Measurements from ENCODE around the gene STRADA.
A peak's percentile ranks its signal among the peaks of the same experiment; 100 is the strongest.

Gene STRADA

GRCh38 chr17:63701868-63702720, 39.5 kb downstream of the STRADA start:
- DNase-seq: no peak

- no peak for DNase-seq
These were observed 40.2 kb downstream of the STRADA start for GRCh38 chr17:63701456-63701820.

- DNase-seq: peak in 23 of 51 donors; percentile 20 to 75 (median 39)
These were observed 40.8 kb downstream of the STRADA start for GRCh38 chr17:63700528-63701455.

- DNase-seq: peak in 14 of 51 donors; percentile 20 to 56 (median 38)
These were observed 41.7 kb downstream of the STRADA start, which contains the start of gene LIMD2 for GRCh38 chr17:63699638-63700527. LIMD2 (minus strand) TSS chr17:63700125; CDS start chr17:63699298, 827 bp downstream.

GRCh38 chr17:63698886-63699637, 42.5 kb downstream of the STRADA start:
- peak in 9 of 51 donors; percentile 10 to 35 (median 22) for DNase-seq

- peak in 1 of 51 donors; percentile 29 for DNase-seq
These were observed 43.2 kb downstream of the STRADA start for GRCh38 chr17:63698381-63698885.

- peak in 10 of 51 donors; percentile 13 to 31 (median 22) for DNase-seq
These were observed 44.0 kb downstream of the STRADA start for GRCh38 chr17:63697341-63698286.

- no peak for DNase-seq
These were observed 45.1 kb downstream of the STRADA start for GRCh38 chr17:63696381-63696961.

GRCh38 chr17:63695889-63696288, 45.7 kb downstream of the STRADA start:
- DNase-seq: no peak

- no peak for DNase-seq
These were observed 46.4 kb downstream of the STRADA start for GRCh38 chr17:63694950-63695773.

GRCh38 chr17:63694229-63694949, 47.2 kb downstream of the STRADA start:
- no peak for DNase-seq

GRCh38 chr17:63693411-63694113, 48.0 kb downstream of the STRADA start:
- peak in 1 of 51 donors; percentile 15 for DNase-seq

- no peak for DNase-seq
These were observed 49.3 kb downstream of the STRADA start for GRCh38 chr17:63692195-63692816.

- no peak for DNase-seq
These were observed 52.1 kb downstream of the STRADA start for GRCh38 chr17:63689479-63689878.

GRCh38 chr17:63688396-63689020, 53.1 kb downstream of the STRADA start:
- no peak for DNase-seq

All from hypothalamus (tissue), 51 donors.